H54 (cell line): ENCODE measurements around the gene ISYNA1.
A peak's percentile ranks its signal among the peaks of the same experiment; 100 is the strongest.

Experiments used
- DNase-seq: peaks from one replicate; pipeline ENCODE4 v3.0.0; 2011; ENCODE audit warnings: low spot score, mixed read lengths; ENCODE audit not compliant: insufficient read length
- FAIRE-seq: peaks from 3 replicates; lab custom pipeline; 2011; peaks lifted over from hg19 to GRCh38; lab: Jason Lieb, UNC
- POLR2A ChIP-seq: IDR thresholded peaks from 2 replicates; pipeline ENCODE4 v1.6.1; 2011; ENCODE audit warnings: low read depth, mild to moderate bottlenecking, low read length

Gene ISYNA1

DNA sequence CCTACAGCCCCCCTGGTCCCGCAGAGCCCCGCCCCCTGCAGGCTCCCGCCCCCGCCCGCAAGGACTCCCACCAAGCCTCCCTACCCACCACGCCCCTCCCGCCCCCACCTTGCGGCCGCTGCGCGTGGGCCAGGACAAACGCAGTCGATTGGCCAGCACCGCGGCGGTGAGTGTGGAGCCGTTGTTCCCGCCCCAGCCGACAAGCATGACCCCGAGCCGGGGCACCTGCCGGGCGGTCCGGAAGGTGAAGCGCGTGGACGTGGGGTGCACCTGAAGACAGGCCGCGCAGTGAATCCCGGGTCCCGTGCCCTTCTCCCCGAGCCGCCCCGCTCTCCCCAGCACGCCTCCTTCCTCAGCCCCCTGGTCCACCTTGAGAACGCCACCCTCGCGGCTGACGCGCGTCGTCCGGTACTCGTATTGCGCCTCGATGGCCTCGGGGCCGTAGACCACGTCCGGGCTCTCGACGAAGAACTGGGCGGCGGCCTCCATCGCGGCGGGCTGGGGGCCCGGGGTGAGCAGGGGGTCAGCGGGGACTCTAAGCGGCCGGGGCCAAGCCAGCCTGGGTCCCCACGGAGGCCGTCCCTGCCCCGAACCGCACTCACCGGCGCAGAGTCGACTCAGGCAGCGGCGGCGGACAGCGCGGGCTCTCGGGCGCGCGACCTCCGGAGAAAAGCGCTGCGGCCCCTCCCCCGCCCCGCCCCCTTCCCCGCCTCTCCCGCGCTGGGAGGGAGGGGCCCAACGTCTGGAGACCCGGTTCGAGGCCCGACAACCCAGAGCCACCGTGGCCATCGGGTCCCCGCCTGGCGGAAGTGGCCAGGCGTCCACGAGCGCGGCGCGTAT is at the start of gene ISYNA1:
TSS of gene ISYNA1 (minus strand) at position 643 of the 840 bp plus-strand sequence. CDS start at position 489, 154 bp downstream.
- 0 out of 2 replicates have a peak, but pooled peaks have one; percentile 10 for TF ChIP-seq POLR2A
- FAIRE-seq (no peak), DNase-seq (no peak)

DNA sequence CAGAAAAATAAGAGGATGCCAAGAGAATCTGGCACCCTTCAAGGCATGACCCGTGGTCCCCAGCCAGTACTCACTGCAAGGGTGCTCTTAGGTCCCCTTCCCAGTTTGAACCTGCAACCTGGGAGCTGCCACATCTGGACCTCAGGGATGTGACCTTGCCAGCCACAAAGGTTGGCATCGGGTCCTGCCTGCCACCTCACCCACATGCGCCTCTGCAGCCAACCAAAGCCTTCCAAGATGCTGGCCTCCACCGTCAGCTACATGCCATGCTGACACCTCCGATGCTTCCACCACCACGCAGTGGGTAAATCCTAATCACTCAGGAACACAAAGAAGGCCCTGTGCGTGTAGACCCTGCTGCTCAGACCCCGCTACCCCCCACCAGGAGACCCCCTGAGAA is 48.8 kb upstream of the ISYNA1 start:
- FAIRE-seq (no peak), DNase-seq (no peak)
- no peak for TF ChIP-seq POLR2A

DNA sequence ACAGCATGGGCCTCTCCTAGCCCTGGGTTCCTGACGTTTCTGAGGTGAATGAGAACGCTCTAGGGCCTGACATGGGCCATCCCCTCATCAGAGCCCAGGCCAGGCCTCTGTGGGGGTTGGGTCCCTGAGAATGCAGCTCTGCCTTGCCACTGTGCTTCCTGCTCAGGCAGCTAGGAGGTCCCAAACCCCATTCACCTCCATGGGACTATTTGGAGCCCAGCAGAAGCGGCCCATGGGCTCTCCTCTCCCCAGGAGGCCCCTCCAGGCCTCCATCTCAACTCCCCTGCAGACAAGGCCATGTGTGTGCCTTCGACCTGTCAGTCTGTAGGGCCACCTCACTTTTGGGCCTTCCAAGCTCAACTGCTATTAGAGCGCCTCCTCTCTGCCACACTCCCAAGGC is 47.1 kb upstream of the ISYNA1 start:
- DNase-seq (no peak), FAIRE-seq (no peak)
- no peak for TF ChIP-seq POLR2A

DNA sequence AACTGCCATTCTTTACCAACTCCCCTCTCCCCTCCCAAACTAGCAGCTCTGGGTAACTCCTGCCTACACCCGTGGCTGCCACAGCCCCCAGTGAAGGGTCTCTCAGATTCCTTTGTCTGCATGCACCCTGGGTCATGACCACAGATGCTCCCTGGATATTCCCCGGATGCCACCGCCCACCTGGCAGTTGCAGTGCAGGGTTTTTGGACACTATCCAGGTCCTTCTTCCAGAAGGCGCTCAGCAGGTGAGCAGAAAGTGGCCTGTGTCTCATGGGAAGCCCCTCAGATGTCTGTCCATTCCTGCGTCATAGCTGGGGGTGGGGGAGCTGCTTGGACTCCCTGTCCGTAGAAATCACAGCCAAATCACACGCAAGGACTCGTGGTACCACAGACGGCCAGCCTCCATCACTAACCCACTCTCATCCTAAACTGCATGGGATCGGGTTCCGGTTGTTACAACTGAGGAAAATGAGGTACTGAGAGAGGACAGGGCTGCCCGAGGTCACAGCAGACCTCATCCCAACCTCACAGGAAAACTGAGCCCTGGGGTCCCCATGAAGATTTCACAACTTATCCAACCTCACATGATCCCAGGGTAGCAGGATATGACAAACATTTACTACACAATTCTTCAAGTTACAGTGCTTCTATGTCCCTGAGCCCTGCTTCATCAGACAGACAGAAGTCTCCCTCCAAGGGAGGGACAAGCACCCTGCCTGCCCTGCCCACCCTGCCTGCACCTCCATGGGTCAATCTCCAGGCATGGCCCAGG is 45.4 kb upstream of the ISYNA1 start:
- DNase-seq (no peak), FAIRE-seq (no peak)
- TF ChIP-seq POLR2A: 0 out of 2 replicates have a peak, but pooled peaks have one; percentile 8

DNA sequence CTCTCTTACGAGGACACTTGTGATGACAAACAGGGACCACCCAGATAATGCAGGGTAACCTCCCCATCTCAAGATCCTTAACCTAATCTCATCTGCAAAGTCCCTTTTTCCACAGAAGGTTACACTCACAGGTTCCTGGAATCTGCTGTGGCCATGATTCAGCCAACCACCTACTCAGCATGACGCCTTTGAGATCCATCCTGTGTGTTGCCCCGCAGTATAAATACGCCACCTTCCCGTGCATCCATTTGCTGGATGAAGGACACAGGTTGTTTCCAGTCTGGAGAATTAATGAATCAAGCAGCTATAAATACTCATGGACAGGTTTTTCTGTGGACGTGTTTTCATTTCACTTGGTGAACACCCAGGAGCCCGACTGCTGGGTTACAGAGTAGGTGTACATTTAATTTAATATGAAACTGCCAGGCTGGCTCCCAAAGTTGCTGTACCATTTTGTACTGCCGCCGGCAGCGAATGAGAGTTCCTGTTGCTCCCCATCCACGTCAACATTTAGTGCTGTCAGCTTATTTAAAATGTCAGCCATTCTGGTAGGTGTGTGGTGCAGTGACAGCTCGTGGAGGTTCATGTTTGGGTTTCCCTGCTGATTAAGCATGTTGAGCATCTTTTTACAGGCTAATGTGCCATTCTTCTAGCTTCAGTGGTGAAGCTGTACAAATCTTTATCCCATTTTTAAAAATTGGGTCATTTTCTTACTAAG is 43.7 kb upstream of the ISYNA1 start:
- no peak for TF ChIP-seq POLR2A
- DNase-seq (no peak), FAIRE-seq (no peak)

DNA sequence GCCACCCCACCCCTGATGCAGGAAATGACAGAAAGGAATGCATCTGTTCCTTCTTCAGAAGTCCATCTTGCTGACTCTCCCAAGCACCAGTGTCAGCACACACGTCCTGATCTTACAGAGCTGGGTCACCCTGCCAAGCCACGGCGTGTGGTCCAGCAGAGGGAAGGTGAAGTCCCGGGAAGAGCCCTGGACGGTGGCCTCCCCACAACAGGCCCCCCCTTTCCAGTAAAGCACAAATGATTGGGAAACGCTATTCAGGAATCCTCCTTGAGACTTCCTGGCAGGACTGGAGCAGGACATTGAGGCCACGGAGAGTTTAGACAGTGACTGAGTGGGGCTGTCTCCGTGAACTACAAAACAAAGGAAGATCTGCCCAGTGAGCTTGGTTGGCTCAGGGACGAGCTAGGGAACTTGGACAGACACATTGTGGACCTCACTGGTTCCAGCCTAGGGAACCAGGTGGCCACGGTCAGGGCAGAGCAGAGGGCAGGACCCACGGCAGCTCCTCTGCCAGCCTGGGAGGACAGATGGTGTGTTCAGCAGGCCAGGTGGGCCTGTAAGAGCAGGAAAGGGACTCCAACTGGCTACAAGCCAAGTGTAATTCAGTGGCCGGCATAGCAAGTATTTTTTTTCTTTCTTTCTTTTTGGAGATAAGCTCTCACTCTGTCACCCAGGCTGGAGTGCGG is 42.2 kb upstream of the ISYNA1 start:
- FAIRE-seq (no peak), DNase-seq (no peak)
- no peak for TF ChIP-seq POLR2A

DNA sequence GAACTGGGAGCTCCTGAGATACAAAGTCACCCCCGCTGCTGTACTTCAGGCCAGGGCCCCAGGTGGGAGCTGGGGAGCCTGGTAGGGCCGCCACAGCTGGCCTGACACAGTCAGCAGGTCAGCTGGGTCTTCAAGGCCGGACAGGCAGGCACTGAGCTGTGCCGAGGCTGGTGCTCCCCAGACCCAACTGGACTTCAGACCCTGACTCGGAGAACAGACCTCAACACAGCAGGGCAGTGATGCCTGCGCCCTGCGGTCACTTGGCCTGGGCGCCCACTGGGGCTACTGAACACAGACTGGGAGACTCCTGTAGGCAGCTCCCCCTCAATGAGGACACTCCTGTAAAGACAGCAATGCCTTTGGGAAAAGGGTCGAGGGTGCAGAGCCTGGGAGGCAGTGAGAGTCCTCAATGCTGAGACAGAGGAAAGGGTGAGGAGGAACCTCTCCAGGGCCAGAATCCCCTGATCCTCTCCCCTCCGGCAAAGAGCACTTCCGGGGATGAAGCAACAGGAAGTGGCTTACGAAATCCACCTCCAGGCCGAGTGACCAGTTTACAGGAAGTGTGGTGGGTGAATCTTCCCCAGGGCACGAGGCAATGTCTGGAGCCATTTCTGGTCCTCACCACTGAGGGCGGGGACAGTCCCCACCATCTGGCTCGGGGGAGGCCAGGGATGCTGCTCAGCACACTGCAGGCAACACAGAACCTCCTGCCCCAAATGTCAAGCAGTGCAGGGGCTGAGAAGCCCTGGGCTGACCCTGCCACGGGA is 40.8 kb upstream of the ISYNA1 start:
- DNase-seq (peak; percentile 91), FAIRE-seq (no peak)
- TF ChIP-seq POLR2A: no peak

DNA sequence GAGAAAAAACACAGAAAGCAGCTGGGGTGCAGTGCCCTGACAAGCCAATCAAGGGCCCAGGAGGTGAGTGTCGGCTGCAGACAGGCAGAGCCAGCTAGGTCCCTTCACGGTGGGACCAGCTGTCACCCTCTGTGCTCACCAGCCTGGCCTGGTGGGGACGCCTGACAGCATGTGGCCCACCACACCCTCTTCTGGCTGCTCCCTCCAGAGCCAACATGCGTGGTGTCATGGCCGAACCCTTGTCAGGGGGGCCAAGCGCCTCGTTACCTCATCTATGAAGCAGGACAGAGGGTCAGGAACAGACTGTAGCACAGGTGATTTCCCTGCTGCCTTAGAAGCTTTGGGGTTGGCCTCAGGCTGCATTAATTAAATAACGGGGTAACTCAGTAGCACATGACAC is 40.0 kb upstream of the ISYNA1 start:
- TF ChIP-seq POLR2A: no peak
- FAIRE-seq (no peak), DNase-seq (no peak)

DNA sequence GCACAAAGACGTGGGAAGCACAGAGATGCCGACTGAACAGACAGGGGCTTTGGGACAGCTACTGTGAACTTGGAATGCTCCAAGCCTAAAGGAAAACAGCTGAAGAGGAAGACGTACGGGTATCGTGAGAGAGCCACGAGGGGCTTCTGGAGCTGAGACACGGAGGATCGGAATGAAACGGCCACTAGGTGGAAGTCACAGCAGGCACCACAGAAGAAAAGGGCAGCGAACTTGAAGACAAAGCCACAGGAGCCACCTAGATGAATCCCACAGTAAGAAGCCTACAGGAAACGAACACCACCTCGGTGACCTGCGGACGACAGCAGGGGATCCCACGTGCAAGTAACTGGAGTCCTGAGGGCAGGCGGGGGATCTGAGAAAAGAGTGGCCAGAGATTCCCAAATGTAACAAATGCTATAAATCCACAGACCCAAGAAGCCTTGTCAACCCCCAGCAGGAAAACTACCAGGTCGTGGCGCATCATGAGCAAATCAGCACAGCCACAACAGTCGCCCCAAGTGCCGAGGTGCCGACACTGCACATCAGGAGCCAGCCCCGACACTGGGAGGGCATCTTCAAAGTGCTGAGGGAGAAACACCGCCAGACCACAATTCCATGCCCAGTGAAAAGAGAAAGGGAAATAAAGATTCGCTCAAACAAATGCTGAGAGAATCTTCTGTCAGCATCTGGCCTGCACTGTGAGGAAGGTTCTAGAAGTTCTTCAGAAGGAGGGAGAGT is 39.3 kb upstream of the ISYNA1 start:
- TF ChIP-seq POLR2A: no peak
- FAIRE-seq (no peak), DNase-seq (no peak)

DNA sequence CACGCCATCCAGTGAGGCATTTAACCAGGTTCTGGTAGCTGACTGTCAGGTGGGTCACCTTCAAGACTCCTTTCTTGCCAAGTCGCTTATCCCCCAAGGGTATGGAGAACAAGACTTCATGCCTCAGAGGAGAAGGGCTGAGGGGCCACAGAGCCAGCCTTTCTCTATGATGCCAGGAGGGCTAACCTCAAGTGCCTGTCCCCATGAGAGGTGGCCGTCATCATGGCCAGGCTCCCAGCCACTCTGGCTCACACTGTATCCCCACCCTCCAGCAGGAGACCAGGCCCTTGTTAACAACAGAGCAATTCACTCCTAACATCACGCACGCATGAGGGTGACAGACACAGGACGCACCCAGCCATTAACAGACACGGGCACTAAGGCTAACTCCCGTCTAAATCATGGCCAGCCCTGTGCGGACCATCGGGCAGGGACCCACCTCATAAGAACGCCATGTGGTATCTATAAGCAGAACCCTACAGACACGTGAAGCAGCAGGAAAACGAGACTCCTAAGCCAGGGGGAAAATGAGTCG is 38.6 kb upstream of the ISYNA1 start:
- no peak for TF ChIP-seq POLR2A
- DNase-seq (no peak), FAIRE-seq (no peak)

DNA sequence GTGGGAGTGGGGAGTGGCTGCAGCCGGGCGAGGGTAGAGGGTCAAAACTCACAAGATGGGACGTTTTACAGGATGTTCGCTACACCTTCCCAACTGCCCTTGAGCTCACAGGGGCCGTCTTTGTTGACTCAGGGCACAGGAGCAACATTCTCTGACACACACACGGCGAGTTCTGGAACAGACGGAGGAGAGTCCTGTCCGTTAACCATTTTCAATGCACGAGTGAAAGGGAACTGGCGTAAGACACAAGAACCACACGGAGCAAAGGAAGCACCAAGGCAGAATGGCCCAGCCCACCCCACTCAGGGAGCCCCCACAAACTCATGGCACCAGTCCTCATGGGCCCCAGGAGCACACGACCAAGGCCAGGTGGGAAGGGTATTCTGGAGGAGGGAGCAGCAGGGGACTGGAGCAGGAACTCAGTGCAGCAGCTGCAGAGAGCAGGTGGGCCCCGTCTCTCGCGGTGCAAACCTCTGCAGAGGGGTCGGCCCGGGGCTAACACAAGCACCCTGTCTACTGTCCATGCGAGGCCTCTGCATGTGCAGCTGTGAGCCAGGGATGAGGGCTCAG is 37.9 kb upstream of the ISYNA1 start:
- no peak for DNase-seq
- no peak for TF ChIP-seq POLR2A
- no peak for FAIRE-seq
